Measurements from ENCODE around the gene ADAMTS12. TPM values are rescaled to one million over a fixed set of nuclear protein-coding genes. Genes with fewer than 3 reads are reported as not detected.

Gene ADAMTS12
- total and polyA plus RNA-seq, 10 of the 15 experiments (the other 5 are each of a cell fraction or from before 2014, with no cell fraction given) = 0.11 to 35.8 (median 20.7) TPM

DNA sequence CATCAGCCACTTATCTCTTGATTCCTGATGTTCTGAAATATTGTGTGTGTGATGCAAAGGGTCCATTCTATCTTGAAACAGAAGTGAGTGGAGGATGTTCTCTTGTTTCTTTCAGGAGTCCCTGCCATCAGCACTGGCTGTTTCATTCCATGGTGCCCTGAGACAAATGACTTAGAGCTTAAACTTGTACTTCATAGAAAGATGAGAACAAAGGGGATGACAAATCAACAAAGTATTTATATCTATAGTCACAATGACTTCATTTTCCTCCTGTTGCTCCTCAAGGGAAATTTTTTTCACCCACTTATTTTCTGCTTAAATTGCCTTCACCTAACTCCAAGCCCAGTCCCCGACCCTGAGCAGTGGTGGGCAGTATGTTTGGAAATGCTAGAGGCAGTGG is 279.4 kb downstream of the ADAMTS12 start (continued):
- TF ChIP-seq, protein P1, sequence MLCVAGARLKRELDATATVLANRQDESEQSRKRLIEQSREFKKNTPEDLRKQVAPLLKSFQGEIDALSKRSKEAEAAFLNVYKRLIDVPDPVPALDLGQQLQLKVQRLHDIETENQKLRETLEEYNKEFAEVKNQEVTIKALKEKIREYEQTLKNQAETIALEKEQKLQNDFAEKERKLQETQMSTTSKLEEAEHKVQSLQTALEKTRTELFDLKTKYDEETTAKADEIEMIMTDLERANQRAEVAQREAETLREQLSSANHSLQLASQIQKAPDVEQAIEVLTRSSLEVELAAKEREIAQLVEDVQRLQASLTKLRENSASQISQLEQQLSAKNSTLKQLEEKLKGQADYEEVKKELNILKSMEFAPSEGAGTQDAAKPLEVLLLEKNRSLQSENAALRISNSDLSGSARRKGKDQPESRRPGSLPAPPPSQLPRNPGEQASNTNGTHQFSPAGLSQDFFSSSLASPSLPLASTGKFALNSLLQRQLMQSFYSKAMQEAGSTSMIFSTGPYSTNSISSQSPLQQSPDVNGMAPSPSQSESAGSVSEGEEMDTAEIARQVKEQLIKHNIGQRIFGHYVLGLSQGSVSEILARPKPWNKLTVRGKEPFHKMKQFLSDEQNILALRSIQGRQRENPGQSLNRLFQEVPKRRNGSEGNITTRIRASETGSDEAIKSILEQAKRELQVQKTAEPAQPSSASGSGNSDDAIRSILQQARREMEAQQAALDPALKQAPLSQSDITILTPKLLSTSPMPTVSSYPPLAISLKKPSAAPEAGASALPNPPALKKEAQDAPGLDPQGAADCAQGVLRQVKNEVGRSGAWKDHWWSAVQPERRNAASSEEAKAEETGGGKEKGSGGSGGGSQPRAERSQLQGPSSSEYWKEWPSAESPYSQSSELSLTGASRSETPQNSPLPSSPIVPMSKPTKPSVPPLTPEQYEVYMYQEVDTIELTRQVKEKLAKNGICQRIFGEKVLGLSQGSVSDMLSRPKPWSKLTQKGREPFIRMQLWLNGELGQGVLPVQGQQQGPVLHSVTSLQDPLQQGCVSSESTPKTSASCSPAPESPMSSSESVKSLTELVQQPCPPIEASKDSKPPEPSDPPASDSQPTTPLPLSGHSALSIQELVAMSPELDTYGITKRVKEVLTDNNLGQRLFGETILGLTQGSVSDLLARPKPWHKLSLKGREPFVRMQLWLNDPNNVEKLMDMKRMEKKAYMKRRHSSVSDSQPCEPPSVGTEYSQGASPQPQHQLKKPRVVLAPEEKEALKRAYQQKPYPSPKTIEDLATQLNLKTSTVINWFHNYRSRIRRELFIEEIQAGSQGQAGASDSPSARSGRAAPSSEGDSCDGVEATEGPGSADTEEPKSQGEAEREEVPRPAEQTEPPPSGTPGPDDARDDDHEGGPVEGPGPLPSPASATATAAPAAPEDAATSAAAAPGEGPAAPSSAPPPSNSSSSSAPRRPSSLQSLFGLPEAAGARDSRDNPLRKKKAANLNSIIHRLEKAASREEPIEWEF (IDR thresholded peaks at IDR 0.05; ENCODE audit: insufficient replicate concordance, low read depth, low read length) = no peak
- TF ChIP-seq TBL1XR1 (IDR thresholded peaks at IDR 0.05; ENCODE audit: low read depth, low read length) (no peak), RELA (IDR thresholded peaks at IDR 0.05; ENCODE audit: borderline replicate concordance, partially characterized antibody) (no peak), EGR1 (IDR thresholded peaks at IDR 0.05; ENCODE audit: borderline replicate concordance in 1 of 2, low read depth in 2 of 2, low read length in 2 of 2) (no peak), IKZF1 (conservative IDR thresholded peaks at IDR 0.05) (no peak), FOXK2 (IDR thresholded peaks at IDR 0.05) (no peak), STAT3 (IDR thresholded peaks at IDR 0.05; ENCODE audit: low read depth, low read length) (no peak), EED (IDR thresholded peaks at IDR 0.05; ENCODE audit: low read depth) (no peak), PAX5 (IDR thresholded peaks at IDR 0.05; ENCODE audit: borderline replicate concordance, low read depth, low read length) (no peak), SIN3A (IDR thresholded peaks at IDR 0.05; ENCODE audit: low read depth, low read length) (no peak), BHLHE40 (IDR thresholded peaks at IDR 0.05; ENCODE audit: borderline replicate concordance in 1 of 2, low read depth in 2 of 2, low read length in 1 of 2) (no peak), MTA2 (IDR thresholded peaks at IDR 0.05; ENCODE audit: low read depth) (no peak), SREBF2 (IDR thresholded peaks at IDR 0.05; ENCODE audit: low read length) (no peak), BRCA1 (IDR thresholded peaks at IDR 0.05; ENCODE audit: low read depth, low read length) (no peak), CBFB (IDR thresholded peaks at IDR 0.05; ENCODE audit: low read depth) (no peak), HDAC2 (IDR thresholded peaks at IDR 0.05) (no peak), RBBP5 (conservative IDR thresholded peaks at IDR 0.05) (no peak)
- TF ChIP-seq, protein P2, sequence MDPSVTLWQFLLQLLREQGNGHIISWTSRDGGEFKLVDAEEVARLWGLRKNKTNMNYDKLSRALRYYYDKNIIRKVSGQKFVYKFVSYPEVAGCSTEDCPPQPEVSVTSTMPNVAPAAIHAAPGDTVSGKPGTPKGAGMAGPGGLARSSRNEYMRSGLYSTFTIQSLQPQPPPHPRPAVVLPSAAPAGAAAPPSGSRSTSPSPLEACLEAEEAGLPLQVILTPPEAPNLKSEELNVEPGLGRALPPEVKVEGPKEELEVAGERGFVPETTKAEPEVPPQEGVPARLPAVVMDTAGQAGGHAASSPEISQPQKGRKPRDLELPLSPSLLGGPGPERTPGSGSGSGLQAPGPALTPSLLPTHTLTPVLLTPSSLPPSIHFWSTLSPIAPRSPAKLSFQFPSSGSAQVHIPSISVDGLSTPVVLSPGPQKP (IDR thresholded peaks at IDR 0.05; ENCODE audit: low read depth, low read length) = no peak
